ENCODE measurements around the gene ZBTB44.

GRCh38 chr11:130304651-130305050, 10.1 kb downstream of the ZBTB44 start:
- TF ChIP-seq CTCF (IDR thresholded peaks at IDR 0.05; ENCODE audit: low read length) (no peak), EZH2 (IDR thresholded peaks at IDR 0.05; ENCODE audit: borderline replicate concordance, low read length) (no peak)
